Activated CD4-positive, CD25-positive, alpha-beta regulatory T cell treated with anti-CD3 and anti-CD28 coated beads, Interleukin-2, amount 50 U/mL, for 72 hours (primary cell): ENCODE measurements around the gene RAG1.
"Not testable (repeated sequence)": the region's sequence is repeated elsewhere in the genome, so short reads cannot be mapped to it uniquely, and the experiment has no call there.

Source experiments
- DNase-seq: peaks from one replicate; pipeline ENCODE4 v3.0.0; 2021

RAG1 gene

DNA sequence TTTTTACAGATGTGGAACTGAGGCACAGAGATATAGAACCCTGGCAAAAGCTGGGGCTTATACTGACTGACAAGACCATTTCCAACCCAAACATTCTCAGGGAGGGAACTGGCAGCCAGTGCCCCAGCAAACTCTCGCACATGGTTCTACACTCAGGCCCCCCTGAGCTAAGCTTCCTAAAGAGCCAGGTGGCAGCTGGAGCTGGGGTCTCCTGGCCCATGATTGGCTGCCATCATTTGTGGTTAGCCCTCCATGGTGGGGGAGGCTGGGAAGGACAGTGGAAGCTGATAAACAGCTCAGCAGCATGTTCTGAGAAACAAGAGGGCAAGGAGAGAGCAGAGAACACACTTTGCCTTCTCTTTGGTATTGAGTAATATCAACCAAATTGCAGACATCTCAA lies at the start of gene RAG1:
TSS of gene RAG1 (plus strand) at position 314 of the 400 bp plus-strand sequence. CDS start 5,298 bp downstream, outside the sequence.
- no peak for DNase-seq

DNA sequence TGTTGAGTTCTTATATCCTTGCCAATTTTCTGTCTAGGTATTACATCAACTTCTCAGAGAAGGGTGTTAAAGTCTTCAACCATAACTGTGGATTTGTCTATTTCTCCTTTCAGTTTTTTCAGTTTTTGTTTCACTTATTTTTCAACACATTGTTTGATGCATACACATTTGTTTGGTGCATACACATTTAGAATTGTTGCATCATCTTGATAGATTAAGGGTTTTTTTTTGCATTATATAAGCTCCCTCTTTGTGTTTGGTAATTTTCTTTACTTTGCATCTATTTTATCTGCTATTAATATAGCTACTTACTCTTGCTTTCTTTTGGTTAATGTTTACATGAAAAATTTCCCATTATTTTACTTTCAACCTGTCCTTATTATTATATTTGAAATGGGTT lies 37.0 kb upstream of the RAG1 start:
- DNase-seq: no peak

- no peak for DNase-seq
These were observed 34.7 kb upstream of the RAG1 start for GRCh38 chr11:36532941-36533601.

GRCh38 chr11:36534276-36534840 lies 33.4 kb upstream of the RAG1 start:
- DNase-seq: no peak

DNA sequence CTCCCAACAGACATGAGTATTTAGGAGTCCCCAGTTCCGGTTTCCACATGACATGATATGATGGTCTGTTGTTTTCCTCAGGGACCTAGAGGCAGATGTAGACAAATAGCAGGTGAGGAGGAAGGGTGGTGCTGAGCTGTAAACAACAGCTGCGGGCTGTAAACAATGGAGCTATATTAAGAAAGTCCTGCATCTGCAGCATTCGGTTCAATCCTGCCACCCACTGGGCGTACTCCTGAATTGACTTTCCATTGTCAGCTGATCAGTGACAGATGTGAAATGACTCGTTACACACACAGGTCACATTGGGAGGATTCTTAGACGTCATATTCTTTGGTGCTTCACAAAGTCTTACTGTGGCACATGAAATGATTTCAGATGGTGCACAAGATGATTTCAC lies 26.8 kb upstream of the RAG1 start:
- DNase-seq: no peak

DNA sequence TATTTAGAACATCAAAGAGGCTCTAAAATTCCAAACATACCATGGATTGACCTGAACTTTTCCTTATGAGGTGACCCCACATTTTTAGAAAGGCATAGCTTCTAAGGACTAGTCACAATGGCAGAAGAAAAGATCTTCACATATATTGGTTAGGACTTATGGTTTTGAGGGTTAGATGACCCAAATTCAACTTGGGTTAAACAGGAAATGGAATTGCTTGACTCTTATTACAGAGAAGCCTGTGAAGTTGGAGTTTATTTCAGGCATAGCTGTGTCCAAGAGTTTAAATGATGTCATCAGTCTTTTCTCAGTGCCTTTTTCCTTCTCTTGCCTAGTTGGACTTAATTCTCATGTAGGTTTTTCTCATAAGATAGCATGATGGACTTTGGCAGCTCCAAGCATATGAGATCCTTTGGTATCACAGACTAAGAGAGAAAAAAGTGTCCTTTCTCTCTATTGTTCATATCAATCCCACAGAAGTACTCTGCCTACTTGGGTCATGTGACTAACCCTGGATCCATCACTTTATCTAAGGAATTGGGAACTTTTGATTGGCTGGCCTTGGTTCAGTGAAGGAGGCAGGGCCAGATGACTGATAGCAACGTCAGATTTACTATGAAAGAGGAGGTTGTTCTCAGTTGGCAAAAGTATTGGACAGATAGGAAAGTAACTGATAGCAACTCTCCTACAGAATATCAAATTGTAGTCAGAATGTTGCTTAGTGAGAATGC lies 17.3 kb upstream of the RAG1 start:
- DNase-seq: no peak

GRCh38 chr11:36557390-36557789 lies 10.4 kb upstream of the RAG1 start:
- DNase-seq: not testable (repeated sequence)

- no peak for DNase-seq
These were observed 9.8 kb upstream of the RAG1 start for GRCh38 chr11:36557991-36558390.

- DNase-seq: no peak
These were observed 9.0 kb upstream of the RAG1 start for GRCh38 chr11:36558571-36559413.

DNA sequence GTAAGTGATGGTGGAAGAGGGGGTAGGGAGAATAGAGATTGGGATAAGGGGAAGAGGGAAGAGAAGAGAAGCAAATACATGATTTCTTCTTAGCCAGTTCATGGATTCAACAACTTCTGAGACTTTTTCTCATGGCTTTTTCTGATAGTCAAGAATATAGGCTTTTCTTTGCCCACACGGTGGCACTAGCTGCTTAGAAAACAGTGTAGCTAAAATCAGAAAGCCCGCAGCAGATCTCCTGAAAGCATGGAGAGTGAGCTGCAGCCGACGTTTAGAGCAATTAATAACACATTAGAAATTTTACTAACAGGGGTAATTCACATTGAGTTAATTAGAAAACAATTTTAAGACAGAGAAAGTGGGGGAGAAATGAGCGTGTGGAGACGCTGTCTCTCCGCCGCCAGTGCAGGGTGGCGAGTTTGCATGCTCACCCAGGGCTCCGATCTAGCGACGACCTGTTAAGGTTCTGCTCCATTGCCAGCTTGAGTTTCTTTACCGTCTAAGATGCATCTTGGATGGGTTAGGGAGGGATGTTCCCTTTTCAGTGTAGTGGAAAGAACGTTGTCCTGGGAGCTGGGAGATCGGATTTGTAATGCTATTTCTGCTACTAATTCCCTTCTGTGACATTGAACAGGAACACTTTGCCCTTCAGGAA lies 3.3 kb upstream of the RAG1 start:
- DNase-seq: no peak

- no peak for DNase-seq
These were observed 2.7 kb upstream of the RAG1 start for GRCh38 chr11:36565031-36565610.

DNA sequence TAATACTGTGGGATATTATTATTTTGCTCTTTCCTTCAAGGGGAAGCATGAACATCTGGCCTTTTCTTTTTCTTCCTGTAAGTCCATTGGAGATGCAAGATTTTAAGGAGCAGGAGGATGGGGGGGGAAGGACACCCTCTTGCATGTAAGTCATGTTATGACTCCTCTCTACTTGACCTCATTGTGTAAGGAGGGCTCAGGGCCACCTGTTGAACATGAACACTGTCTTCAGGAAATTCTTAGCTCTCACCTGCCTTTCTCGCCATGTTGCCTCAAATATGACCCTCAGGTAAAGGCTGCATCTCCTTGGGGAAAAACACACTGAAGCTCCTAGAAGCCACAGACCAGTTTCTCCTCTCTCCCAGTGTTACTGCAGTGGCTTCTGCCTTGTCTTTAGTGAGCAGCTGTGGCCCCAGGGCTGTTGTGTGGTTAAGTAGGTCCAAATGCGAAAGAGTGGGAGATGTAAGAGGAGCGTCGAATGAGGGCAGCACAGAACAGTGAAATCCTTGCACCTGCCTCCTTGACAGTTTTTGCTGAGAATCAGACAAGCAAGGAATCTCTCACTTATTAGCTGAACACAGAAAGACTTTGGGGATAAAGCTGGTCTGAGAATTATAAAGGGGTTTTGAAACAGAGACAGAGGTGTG lies 1.3 kb upstream of the RAG1 start:
- DNase-seq: no peak

- DNase-seq: no peak
These were observed 1.3 kb downstream of the RAG1 start for GRCh38 chr11:36569095-36569494.

- no peak for DNase-seq
These were observed 6.7 kb downstream of the RAG1 start for GRCh38 chr11:36574486-36574885.

DNA sequence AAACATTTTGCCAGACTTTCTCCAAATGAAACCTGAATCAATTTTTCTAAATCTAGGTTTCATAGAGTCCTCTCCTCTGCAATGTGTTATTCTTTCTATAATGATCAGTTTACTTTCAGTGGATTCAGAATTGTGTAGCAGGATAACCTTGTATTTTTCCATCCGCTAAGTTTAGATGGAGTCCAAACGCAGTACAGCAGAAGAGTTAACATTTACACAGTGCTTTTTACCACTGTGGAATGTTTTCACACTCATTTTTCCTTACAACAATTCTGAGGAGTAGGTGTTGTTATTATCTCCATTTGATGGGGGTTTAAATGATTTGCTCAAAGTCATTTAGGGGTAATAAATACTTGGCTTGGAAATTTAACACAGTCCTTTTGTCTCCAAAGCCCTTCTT lies 9.6 kb downstream of the RAG1 start:
- DNase-seq: no peak

DNA sequence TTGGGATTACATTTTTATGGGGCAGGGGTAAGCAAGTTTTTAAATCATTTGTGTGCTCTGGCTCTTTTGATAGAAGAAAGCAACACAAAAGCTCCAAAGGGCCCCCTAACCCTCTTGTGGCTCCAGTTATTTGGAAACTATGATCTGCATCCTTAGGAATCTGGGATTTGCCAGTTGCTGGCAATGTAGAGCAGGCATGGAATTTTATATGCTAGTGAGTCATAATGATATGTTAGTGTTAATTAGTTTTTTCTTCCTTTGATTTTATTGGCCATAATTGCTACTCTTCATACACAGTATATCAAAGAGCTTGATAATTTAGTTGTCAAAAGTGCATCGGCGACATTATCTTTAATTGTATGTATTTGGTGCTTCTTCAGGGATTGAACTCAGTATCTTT lies 10.1 kb downstream of the RAG1 start:
- no peak for DNase-seq

DNA sequence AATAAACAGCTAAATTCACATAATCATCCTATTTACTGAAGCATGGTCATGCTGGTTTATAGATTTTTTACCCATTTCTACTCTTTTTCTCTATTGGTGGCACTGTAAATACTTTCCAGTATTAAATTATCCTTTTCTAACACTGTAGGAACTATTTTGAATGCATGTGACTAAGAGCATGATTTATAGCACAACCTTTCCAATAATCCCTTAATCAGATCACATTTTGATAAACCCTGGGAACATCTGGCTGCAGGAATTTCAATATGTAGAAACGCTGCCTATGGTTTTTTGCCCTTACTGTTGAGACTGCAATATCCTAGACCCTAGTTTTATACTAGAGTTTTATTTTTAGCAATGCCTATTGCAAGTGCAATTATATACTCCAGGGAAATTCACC lies 10.7 kb downstream of the RAG1 start:
- no peak for DNase-seq

DNA sequence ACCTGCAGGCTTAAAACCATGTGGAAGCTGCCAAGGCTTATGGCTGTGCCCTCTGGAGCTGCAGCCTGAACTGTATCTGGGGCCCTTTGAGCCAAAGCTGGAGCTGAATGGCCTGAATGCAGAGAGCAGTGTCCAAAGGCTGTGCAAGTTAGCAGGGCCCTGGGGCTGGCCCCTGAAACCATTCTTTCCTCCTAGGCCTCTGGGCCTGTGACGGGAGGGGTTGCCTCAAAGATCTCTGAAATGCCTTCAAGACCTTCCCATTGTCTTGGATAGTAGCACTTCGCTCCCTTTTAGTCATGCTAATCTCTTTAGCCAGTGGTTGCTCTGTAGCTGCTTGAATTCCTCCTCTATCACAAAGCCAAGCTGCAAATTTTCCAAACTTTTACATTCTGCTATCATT lies 13.7 kb downstream of the RAG1 start:
- no peak for DNase-seq

- no peak for DNase-seq
These were observed 15.9 kb downstream of the RAG1 start for GRCh38 chr11:36583667-36584066.

DNA sequence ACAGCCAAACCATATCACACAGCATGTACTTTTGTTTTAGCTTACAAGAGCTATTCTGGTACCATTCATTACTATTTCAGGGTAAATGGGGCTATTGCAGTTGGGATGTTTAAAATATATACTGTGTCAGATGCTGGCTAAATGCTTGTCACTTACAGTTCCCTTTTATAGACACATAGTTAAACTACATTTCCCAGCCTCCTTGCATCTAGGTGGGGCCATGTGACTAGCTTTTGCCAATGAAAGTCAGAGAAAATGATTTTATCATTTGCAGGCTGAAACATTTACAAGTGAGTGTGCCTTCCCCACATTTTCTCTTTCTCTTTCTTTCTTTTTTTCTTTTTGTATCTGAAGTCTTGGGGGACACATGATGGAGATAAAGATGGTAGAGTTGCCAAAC lies 18.7 kb downstream of the RAG1 start:
- DNase-seq: no peak

- DNase-seq: no peak
These were observed 20.3 kb downstream of the RAG1 start for GRCh38 chr11:36588099-36588498.

DNA sequence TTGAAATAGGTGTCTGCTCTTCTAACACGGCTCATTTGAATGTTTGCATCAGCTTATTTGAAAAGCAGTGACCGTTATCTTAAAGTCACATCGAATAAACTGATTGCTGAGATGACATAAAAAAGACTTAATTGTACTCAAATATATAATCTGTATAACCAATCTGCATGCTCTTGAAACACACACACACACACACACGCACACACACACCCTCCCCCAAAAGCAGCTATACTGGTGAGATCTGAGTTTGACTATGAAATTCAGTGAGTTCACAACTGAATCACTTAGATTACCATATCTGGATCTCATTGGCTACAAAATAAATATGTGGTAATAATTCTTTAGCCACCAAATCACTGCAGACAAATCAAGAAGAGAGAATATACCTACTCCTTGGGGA lies 22.7 kb downstream of the RAG1 start:
- DNase-seq: no peak
